OCI-LY1 (cell line): Measurements from ENCODE around the gene CUX1.

Experiments
- H2AFZ ChIP-seq: fragments of 200-600 bp; sonication (generic), shearing (Covaris generic); 2 replicates; pipeline ENCODE4 v1.6.0; 2014; ENCODE audit warnings: antibody characterized with exemption, mild to moderate bottlenecking, low read length
- H3F3A ChIP-seq: fragments of 200-600 bp; sonication (generic), shearing (Covaris generic); 2 replicates; pipeline ENCODE4 v1.6.0; 2014; ENCODE audit warnings: mild to moderate bottlenecking, antibody characterized with exemption, low read length, moderate library complexity; ENCODE audit not compliant: insufficient read depth
- H3K27ac ChIP-seq: fragments of 200-600 bp; sonication (generic); 2 replicates; pipeline ENCODE4 v1.5.1; 2014; ENCODE audit warnings: low read length, mixed run types, mild to moderate bottlenecking, low read depth; ENCODE audit not compliant: poor library complexity, severe bottlenecking
- H3K27me3 ChIP-seq: fragments of 200-600 bp; sonication (generic); 2 replicates; pipeline ENCODE4 v1.6.0; 2014; ENCODE audit warnings: antibody characterized with exemption, mild to moderate bottlenecking, low read length, moderate library complexity; ENCODE audit not compliant: insufficient read depth
- H3K36me3 ChIP-seq: fragments of 200-600 bp; sonication (generic); 2 replicates; pipeline ENCODE4 v1.6.1; 2014; ENCODE audit warnings: mild to moderate bottlenecking, antibody characterized with exemption, low read length, moderate library complexity, mixed read lengths; ENCODE audit not compliant: insufficient read depth
- H3K4me1 ChIP-seq: fragments of 200-600 bp; sonication (generic); 2 replicates; pipeline ENCODE4 v1.5.1; 2014; ENCODE audit warnings: mild to moderate bottlenecking, low read length, moderate library complexity; ENCODE audit not compliant: insufficient read depth, severe bottlenecking
- H3K4me2 ChIP-seq: fragments of 200-600 bp; sonication (generic), shearing (Covaris generic); 2 replicates; pipeline ENCODE4 v1.6.1; 2014; ENCODE audit warnings: low read length
- H3K4me3 ChIP-seq: fragments of 200-600 bp; sonication (generic); 2 replicates; pipeline ENCODE4 v1.5.1; 2014; ENCODE audit warnings: low read length, low read depth, mild to moderate bottlenecking, mixed read lengths; ENCODE audit not compliant: poor library complexity, severe bottlenecking
- H3K79me2 ChIP-seq: fragments of 200-600 bp; shearing (Covaris generic); 2 replicates; pipeline ENCODE4 v1.6.1; 2016; ENCODE audit warnings: mixed run types, low read length, mixed read lengths; ENCODE audit not compliant: insufficient read depth
- H3K9ac ChIP-seq: fragments of 200-600 bp; sonication (generic), shearing (Covaris generic); 2 replicates; pipeline ENCODE4 v1.6.1; 2014; ENCODE audit warnings: mild to moderate bottlenecking, low read length, mixed read lengths
- H3K9me2 ChIP-seq: fragments of 200-600 bp; sonication (generic), shearing (Covaris generic); 2 replicates; pipeline ENCODE4 v1.6.1; 2014; ENCODE audit warnings: low read depth, mild to moderate bottlenecking, low read length, mixed read lengths
- H3K9me3 ChIP-seq: fragments of 200-600 bp; shearing (Covaris generic); 2 replicates; pipeline ENCODE4 v1.6.1; 2014; ENCODE audit warnings: low read length, mixed read lengths
- H4K20me1 ChIP-seq: fragments of 200-600 bp; sonication (generic), shearing (Covaris generic); 2 replicates; pipeline ENCODE4 v1.6.0; 2016; ENCODE audit warnings: mild to moderate bottlenecking, low read length; ENCODE audit not compliant: insufficient read depth
- CTCF ChIP-seq: fragments of 200-600 bp; sonication (generic), shearing (Covaris generic); IDR thresholded peaks from 2 replicates; pipeline ENCODE4 v1.5.1; 2017; ENCODE audit warnings: mild to moderate bottlenecking, antibody characterized with exemption, low read length, moderate library complexity, mixed read lengths
- EZH2 ChIP-seq: fragments of 200-600 bp; sonication (generic), shearing (Covaris generic); IDR thresholded peaks from 2 replicates; pipeline ENCODE4 v1.8.0; 2017; ENCODE audit warnings: borderline replicate concordance, mixed run types, mild to moderate bottlenecking, antibody characterized with exemption, low read length, moderate library complexity, mixed read lengths

CUX1 gene

DNA sequence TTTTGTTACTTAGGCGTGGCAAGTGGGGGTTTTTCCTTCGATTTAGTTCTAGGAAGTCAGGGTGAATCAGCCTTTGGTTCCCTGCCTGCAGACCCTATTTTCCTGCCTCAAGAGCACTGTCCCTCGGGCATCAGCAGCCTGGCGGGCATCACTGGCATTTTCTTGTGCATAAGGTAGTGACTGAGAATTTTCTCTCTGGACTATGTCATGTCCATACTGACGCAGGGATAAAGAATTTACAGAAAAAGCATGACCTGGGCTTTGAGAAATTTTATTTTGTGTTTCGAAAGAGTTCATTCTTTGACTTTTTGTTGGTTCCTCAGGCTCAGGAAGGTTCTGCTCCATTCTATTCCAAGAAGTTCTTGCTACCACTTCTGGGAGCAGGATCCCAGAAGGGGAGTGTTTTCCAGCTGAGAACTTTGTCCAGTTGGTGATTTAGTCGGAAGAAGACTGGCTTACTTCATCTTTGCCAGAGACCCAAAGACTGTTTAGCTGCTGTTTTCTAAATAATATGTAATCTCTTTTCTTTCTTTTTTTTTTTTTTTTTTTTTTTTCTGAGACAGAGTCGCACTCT is 255.3 kb downstream of the CUX1 start:
- Histone ChIP-seq H3K36me3 (peaks cover 76% of the 10 kb centered on the region), H3K4me2 (no peak overlapping the region), H4K20me1 (no peaks in the 10 kb centered on the region), H3K27me3 (no peaks in the 10 kb centered on the region), H3K9ac (no peak overlapping the region), H2AFZ (no peak overlapping the region), H3K27ac (no peak overlapping the region), H3K4me3 (no peak overlapping the region), H3K79me2 (no peaks in the 10 kb centered on the region), H3K9me2 (no peaks in the 10 kb centered on the region), H3K4me1 (peaks cover 21% of the 10 kb centered on the region), H3K9me3 (peaks cover 2% of the 10 kb centered on the region; the same call in 1 of the 2 replicates), H3F3A (no peaks in the 10 kb centered on the region)
- TF ChIP-seq CTCF = no peak
- no peak for TF ChIP-seq EZH2

- no peaks in the 10 kb centered on the region for H3K9me2 ChIP-seq
- no peaks in the 10 kb centered on the region for H3F3A ChIP-seq
- H3K79me2 ChIP-seq = no peaks in the 10 kb centered on the region
- TF ChIP-seq EZH2 = no peak
- no peak for TF ChIP-seq CTCF
- H3K9me3 ChIP-seq = peaks cover 2% of the 10 kb centered on the region; the same call in 1 of the 2 replicates
- H4K20me1 ChIP-seq = no peaks in the 10 kb centered on the region
- no peaks in the 10 kb centered on the region for H3K27me3 ChIP-seq
- H3K4me1 ChIP-seq = peaks cover 6% of the 10 kb centered on the region
- H3K36me3 ChIP-seq = peaks cover 84% of the 10 kb centered on the region
- H3K4me2 ChIP-seq = no peak overlapping the region
- H3K4me3 ChIP-seq = no peak overlapping the region
- H3K9ac ChIP-seq = no peak overlapping the region
- no peak overlapping the region for H3K27ac ChIP-seq
- H2AFZ ChIP-seq = no peak overlapping the region
These were observed 256.8 kb downstream of the CUX1 start for GRCh38 chr7:102073931-102074880.

DNA sequence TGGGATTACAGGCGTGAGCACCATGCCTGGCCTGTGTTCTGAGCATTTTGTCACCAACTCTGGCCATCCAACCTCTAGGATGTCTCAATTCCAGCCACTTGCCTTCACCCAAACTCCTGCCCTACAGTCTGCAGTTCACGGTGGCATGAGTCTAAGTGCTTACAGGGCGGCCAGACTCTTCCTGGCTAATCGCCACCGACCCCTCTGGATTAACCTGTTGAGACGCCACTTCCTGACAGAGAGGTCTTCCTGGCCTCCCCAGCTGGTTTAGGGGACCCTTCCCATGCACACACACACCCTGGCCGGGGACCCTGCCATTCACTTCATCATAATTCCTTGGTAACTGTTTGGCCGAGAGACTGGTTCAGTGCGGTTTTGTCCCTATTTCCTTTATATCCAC is 257.7 kb downstream of the CUX1 start:
- Histone ChIP-seq H4K20me1 (no peaks in the 10 kb centered on the region), H3K9me2 (no peaks in the 10 kb centered on the region), H3K27me3 (no peaks in the 10 kb centered on the region), H3F3A (no peaks in the 10 kb centered on the region), H3K4me3 (no peak overlapping the region), H3K27ac (no peak overlapping the region), H3K4me2 (no peak overlapping the region), H3K9me3 (peaks cover 2% of the 10 kb centered on the region; the same call in 1 of the 2 replicates), H3K9ac (no peak overlapping the region), H3K36me3 (peaks cover 84% of the 10 kb centered on the region), H2AFZ (no peak overlapping the region), H3K4me1 (no peaks in the 10 kb centered on the region), H3K79me2 (no peaks in the 10 kb centered on the region)
- TF ChIP-seq CTCF (no peak), EZH2 (no peak)
